K562 (cell line): ENCODE data around the gene ITSN2. TPM values are rescaled to one million over a fixed set of nuclear protein-coding genes. Genes with fewer than 3 reads are reported as not detected.

Source experiments
- ATAC-seq: fragments of 200-7000 bp; cut with Tn5 transposase; 3 replicates; pipeline ENCODE4 v1.9.1; 2020; ENCODE audit warnings: moderate library complexity
- BruUV-seq: library from RNA; stranded (reverse); fragments of 400-500 nt; replicated peaks from 2 replicates; lab custom pipeline; 2021; lab: Mats Ljungman, UMichigan
- CTCF ChIA-PET: fragments of 300-600 bp; formaldehyde crosslinking; extraction: SDS; loops from one replicate; lab custom pipeline; 2021; ENCODE audit warnings: low intra/inter-chr PET ratio; lab: Yijun Ruan, JAX
- POLR2A ChIA-PET: fragments of 300-600, 350-650 bp; sonication (Branson Sonifier 250); formaldehyde crosslinking; extraction: SDS; loops from one replicate; lab custom pipeline; 2021; ENCODE audit warnings: antibody characterized with exemption, inconsistent platforms; lab: Yijun Ruan, JAX
- DNase-seq, 4 experiments: peaks; one replicate each; pipeline versions ENCODE4 v3.0.0 to v3.0.0-alpha.2; 2011 to 2018; ENCODE audit warnings: low spot score in 3 of 4, mixed read lengths in 3 of 4; ENCODE audit errors: extremely low read depth in 1 of 4
- FAIRE-seq: peaks from 2 replicates; lab custom pipeline; 2011; peaks lifted over from hg19 to GRCh38; lab: Jason Lieb, UNC
- H2AFZ ChIP-seq: 2 replicates; pipeline ENCODE4 v1.6.0; 2011; ENCODE audit warnings: low read depth, low read length, control low read depth, inconsistent platforms
- H3K27ac ChIP-seq: fragments of 200-600 bp; 3 replicates; pipeline ENCODE4 v1.8.0; 2011; ENCODE audit warnings: low read depth, mild to moderate bottlenecking, control low read depth, inconsistent platforms, low read length, moderate library complexity, mixed read lengths; ENCODE audit errors: extremely low read depth
- H3K27me3 ChIP-seq, 2 experiments: fragments of 300-600 bp in 1 of 2; 2 replicates in 1 of 2; 3 replicates in 1 of 2; pipeline versions ENCODE4 v1.6.0 to v1.8.0; 2011; ENCODE audit warnings: inconsistent platforms in 2 of 2, low read length in 2 of 2, mild to moderate bottlenecking in 1 of 2, mixed read lengths in 1 of 2, moderate library complexity in 1 of 2; ENCODE audit not compliant: control insufficient read depth in 2 of 2, insufficient read depth in 2 of 2
- H3K36me3 ChIP-seq: fragments of 300-600 bp; 3 replicates; pipeline ENCODE4 v1.8.0; 2011; ENCODE audit warnings: mild to moderate bottlenecking, low read length, inconsistent platforms; ENCODE audit not compliant: control insufficient read depth, insufficient read depth
- H3K4me1 ChIP-seq, 2 experiments: fragments of 200-600 bp in 1 of 2; replicated peaks in 1 of 2; 2 replicates in 1 of 2; 3 replicates in 1 of 2; pipeline versions ENCODE4 v1.5.1 to v1.8.0; 2011; ENCODE audit warnings: inconsistent platforms in 2 of 2, low read length in 2 of 2, mild to moderate bottlenecking in 1 of 2, mixed read lengths in 1 of 2, moderate library complexity in 1 of 2; ENCODE audit not compliant: control insufficient read depth in 2 of 2, insufficient read depth in 2 of 2
- H3K4me2 ChIP-seq: 2 replicates; pipeline ENCODE4 v1.6.1; 2011; ENCODE audit warnings: low read length, control low read depth, inconsistent platforms, mixed read lengths; ENCODE audit not compliant: insufficient read depth
- H3K4me3 ChIP-seq: fragments of 200-600 bp; sonication (generic), shearing (Covaris generic); 2 replicates; pipeline ENCODE4 v1.5.1; 2016; ENCODE audit warnings: control low read depth, inconsistent platforms
- H3K79me2 ChIP-seq: fragments of 200-600 bp; 3 replicates; pipeline ENCODE4 v1.8.0; 2011; ENCODE audit warnings: low read length, inconsistent platforms; ENCODE audit not compliant: control insufficient read depth, insufficient read depth
- H3K9ac ChIP-seq, 2 experiments: 2 replicates each; pipeline versions ENCODE4 v1.6.0 to v1.6.1; 2011; ENCODE audit warnings: low read depth in 2 of 2, low read length in 2 of 2, control low read depth in 1 of 2, inconsistent platforms in 1 of 2, mild to moderate bottlenecking in 1 of 2, mixed read lengths in 1 of 2; ENCODE audit not compliant: insufficient read depth in 1 of 2
- H3K9me1 ChIP-seq: one replicate; pipeline ENCODE4 v1.6.0; 2011; ENCODE audit warnings: inconsistent platforms, mild to moderate bottlenecking, low read length, moderate library complexity; ENCODE audit not compliant: control insufficient read depth, insufficient read depth
- H3K9me3 ChIP-seq: replicated peaks from 2 replicates; pipeline ENCODE4 v1.5.1; 2011; ENCODE audit warnings: low read depth, low read length, inconsistent platforms; ENCODE audit not compliant: control insufficient read depth, insufficient read depth
- H4K20me1 ChIP-seq: replicated peaks from 2 replicates; pipeline ENCODE4 v1.6.1; 2011; ENCODE audit warnings: low read length, inconsistent platforms, mixed read lengths; ENCODE audit not compliant: control insufficient read depth, insufficient read depth
- C11orf30 ChIP-seq: fragments of 450-650 bp; IDR thresholded peaks from 2 replicates; pipeline ENCODE4 v1.6.1; 2016; ENCODE audit warnings: low read depth, mild to moderate bottlenecking
- CTCF ChIP-seq, 3 experiments: IDR thresholded peaks in 2 of 3; conservative IDR thresholded peaks in 1 of 3; 2 replicates each; pipeline ENCODE4 v1.5.1; 2011 to 2012; ENCODE audit warnings: low read length in 3 of 3, mild to moderate bottlenecking in 3 of 3, control low read depth in 2 of 3, improper control_type of control experiment in 1 of 3, inconsistent platforms in 1 of 3, low read depth in 1 of 3, mixed read lengths in 1 of 3, moderate library complexity in 1 of 3; ENCODE audit not compliant: insufficient read depth in 2 of 3
- DEAF1 ChIP-seq: fragments of 450-650 bp; formaldehyde crosslinking; IDR thresholded peaks from 2 replicates; pipeline ENCODE4 v1.4.0; 2020; ENCODE audit warnings: mild to moderate bottlenecking, moderate library complexity
- ELF2 ChIP-seq: fragments of 250-450 bp; sonication (Bioruptor Pico); IDR thresholded peaks from 2 replicates; pipeline ENCODE4 v1.5.0; 2021; ENCODE audit warnings: mild to moderate bottlenecking
- MAFF ChIP-seq: IDR thresholded peaks from 2 replicates; pipeline ENCODE4 v1.6.1; 2012; ENCODE audit warnings: low read length, improper control_type of control experiment
- MAFG ChIP-seq: fragments of 450-650 bp; conservative IDR thresholded peaks from 2 replicates; pipeline ENCODE4 v1.6.1; 2016; ENCODE audit warnings: missing genetic modification characterization, missing compliant biosample characterization
- MAFK ChIP-seq: IDR thresholded peaks from 2 replicates; pipeline ENCODE4 v1.6.1; 2011; ENCODE audit warnings: low read length, improper control_type of control experiment
- REST ChIP-seq, 2 experiments: fragments of 450-650 bp; formaldehyde crosslinking in 1 of 2; IDR thresholded peaks; 2 replicates each; pipeline versions ENCODE4 v1.4.0 to v1.6.1; 2014 to 2020; ENCODE audit warnings: mild to moderate bottlenecking in 2 of 2, borderline replicate concordance in 1 of 2, low read depth in 1 of 2
- ZEB2 ChIP-seq: fragments of 450-650 bp; IDR thresholded peaks from 2 replicates; pipeline ENCODE4 v1.6.1; 2016
- ZNF316 ChIP-seq: fragments of 450-650 bp; IDR thresholded peaks from 2 replicates; pipeline ENCODE4 v1.6.1; 2016
- ZNF586 ChIP-seq: fragments of 450-650 bp; formaldehyde crosslinking; conservative IDR thresholded peaks from 2 replicates; pipeline ENCODE4 v1.4.0; 2020; ENCODE audit warnings: mild to moderate bottlenecking, moderate library complexity
- WGBS: fragments of 100-300 bp; shearing (Covaris generic); methylation state at CpG from one replicate; pipeline ENCODE4 v1.1.6; 2016; ENCODE audit warnings: low coverage, mixed read lengths; ENCODE audit not compliant: insufficient coverage; ENCODE audit errors: missing lambda C conversion rate; 5-methylcytosine and 5-hydroxymethylcytosine counted together
- in situ Hi-C: fragments of 300-500 bp; cut with MboI; formaldehyde crosslinking; loops from 4 replicates; pipeline ENCODE4 v1.15.0; 2018; ENCODE audit warnings: inconsistent platforms, mixed read lengths
- intact Hi-C: fragments of 100-400 bp; cut with micrococcal nuclease; formaldehyde crosslinking; loops from 2 replicates; pipeline ENCODE4 v1.14.2; 2022
- polyA plus RNA-seq, 8 experiments: library from polyadenylated mRNA; depleted of rRNA in 4 of 8; stranded (reverse) in 5 of 8; unstranded in 3 of 8; fragments of >200 nt; fragmentation: Nextera tagmentation in 2 of 8; fragmentation: Illumina TruSeq in 1 of 8; extraction: Ambion mirVana in 2 of 8; extraction: Trizol in 1 of 8; gene quantifications; 2 replicates each; pipeline versions ENCODE4 v1.2.1 to v1.2.3, GENCODE V29; 2011 to 2014; ENCODE audit warnings: inconsistent platforms in 1 of 8, missing spikeins in 1 of 8
- total RNA-seq, 7 experiments: library from RNA; depleted of rRNA in 6 of 7; stranded (reverse); fragments of >200 nt in 6 of 7; fragmentation: Illumina TruSeq in 2 of 7; extraction: Trizol in 2 of 7; gene quantifications; 2 replicates each; pipeline versions ENCODE4 v1.2.1 to v1.2.3, GENCODE V29; 2011 to 2021; ENCODE audit warnings: low replicate concordance in 1 of 7

The ITSN2 gene
- total and polyA plus RNA-seq, 9 of the 15 experiments (the other 6 are each of a cell fraction or from before 2014, with no cell fraction given), result 6.6 to 19.9 (median 15.2) TPM

DNA sequence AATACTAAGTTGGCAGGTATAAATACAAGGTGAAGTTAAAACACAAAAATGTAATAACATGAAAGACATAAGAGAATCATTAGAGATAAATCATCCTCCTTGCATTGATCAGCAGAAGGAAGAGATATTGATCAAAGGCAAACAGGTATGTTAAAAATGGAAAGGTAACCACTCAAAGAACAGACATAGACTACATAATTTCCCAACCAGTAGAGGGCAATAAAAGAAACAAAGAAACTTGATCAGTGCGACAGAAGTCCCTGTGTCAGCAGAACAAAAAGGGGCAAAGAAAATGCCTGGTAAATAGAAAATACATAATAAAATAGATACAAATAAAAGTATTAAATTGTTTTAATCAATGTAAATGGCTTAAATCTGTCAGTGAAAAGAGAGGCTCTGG is 131.9 kb downstream of the ITSN2 start:
- ChIA-PET POLR2A (interaction anchor here (0.6 kb wide), 1 partner anchor 269 kb away, joined by 3 read pairs; no protein-coding TSS in a partner anchor), CTCF (interaction anchor here (0.8 kb wide), 1 partner anchor 599 kb away, joined by 3 read pairs; no protein-coding TSS in a partner anchor)
- no peak overlapping the region for H3K27ac ChIP-seq
- ATAC-seq, result peak; percentile 79
- no peaks in the 10 kb centered on the region for H3K27me3 ChIP-seq
- H3K79me2 ChIP-seq, result no peaks in the 10 kb centered on the region
- H3K4me1 ChIP-seq, result no peaks in the 10 kb centered on the region; a peak in 1 of 5 replicates
- H3K4me3 ChIP-seq, result no peak overlapping the region
- H3K9me3 ChIP-seq, result no peaks in the 10 kb centered on the region
- peak in 1 of 4 experiments; percentile 24 for DNase-seq
- no peak overlapping the region for H2AFZ ChIP-seq
- H3K9me1 ChIP-seq, result no peaks in the 10 kb centered on the region
- no peak overlapping the region for H3K4me2 ChIP-seq
- intact Hi-C loops, result loop anchor here (1.0 kb wide), 1 partner anchor 154 kb away; no protein-coding TSS in a partner anchor
- in situ Hi-C loops, result no loop called here
- no peaks in the 10 kb centered on the region for H3K36me3 ChIP-seq
- FAIRE-seq, result peak; percentile 78
- WGBS, result 14% methylated on average over 1 of the region's 1 CpG
- no peaks in the 10 kb centered on the region for H4K20me1 ChIP-seq
- no TSS peak for BruUV-seq
- no peak overlapping the region for H3K9ac ChIP-seq
- TF ChIP-seq MAFG (tag) (peak; percentile 78), ELF2 (CRISPR knock-in tag) (no peak), MAFF (peak; percentile 54), ZNF316 (peak; percentile 87), MAFK (peak; percentile 67), ZEB2 (peak; percentile 28; the same call in 1 of the 2 replicates), CTCF (IDR thresholded peaks at IDR 0.05 in 2 of 3, conservative IDR thresholded peaks at IDR 0.05 in 1 of 3; ENCODE audit: insufficient read depth in 2 of 3, low read depth in 1 of 3, low read length in 3 of 3) (peak; percentile 32 to 60 (median 43); a peak in 5 of 6 replicates), REST (IDR thresholded peaks at IDR 0.05; ENCODE audit: borderline replicate concordance) (peak; percentile 43; the same call in 1 of the 2 replicates), REST (CRISPR knock-in tag; IDR thresholded peaks at IDR 0.05; ENCODE audit: low read depth) (no peak), ZNF586 (CRISPR knock-in tag) (no peak), DEAF1 (CRISPR knock-in tag) (peak; percentile 43; the same call in 1 of the 2 replicates), C11orf30 (peak; percentile 82)
